MCF 10A (cell line): Measurements from ENCODE around the gene ACTMAP. TPM values are rescaled to one million over a fixed set of nuclear protein-coding genes. Genes with fewer than 3 reads are reported as not detected.

Experiments
- BruUV-seq: library from RNA; stranded (reverse); fragments of 400-500 nt; replicated peaks from 2 replicates; lab custom pipeline; 2021; lab: Mats Ljungman, UMichigan
- CTCF ChIA-PET: fragments of 300-600 bp; sonication (Branson Sonifier 250); formaldehyde crosslinking; extraction: SDS; loops from one replicate; lab custom pipeline; 2021; ENCODE audit warnings: antibody characterized with exemption, inconsistent platforms; lab: Yijun Ruan, JAX
- POLR2A ChIA-PET: fragments of 300-600, 350-650 bp; sonication (Branson Sonifier 250); formaldehyde crosslinking; extraction: SDS; loops from one replicate; lab custom pipeline; 2020; ENCODE audit warnings: antibody characterized with exemption, inconsistent platforms; lab: Yijun Ruan, JAX
- DNase-seq: peaks from one replicate; pipeline ENCODE4 v3.0.0-alpha.2; 2018; ENCODE audit not compliant: unreplicated experiment
- H3K27ac Mint-ChIP-seq: one replicate; pipeline ENCODE4 v1.8.0; 2022; ENCODE audit warnings: mild to moderate bottlenecking, low read depth, mixed read lengths; ENCODE audit not compliant: unreplicated experiment
- H3K27me3 Mint-ChIP-seq: one replicate; pipeline ENCODE4 v1.8.0; 2022; ENCODE audit warnings: mixed read lengths; ENCODE audit not compliant: insufficient read depth, unreplicated experiment
- H3K36me3 Mint-ChIP-seq: one replicate; pipeline ENCODE4 v1.8.0; 2022; ENCODE audit warnings: mild to moderate bottlenecking, moderate library complexity, mixed read lengths; ENCODE audit not compliant: insufficient read depth, unreplicated experiment
- H3K4me1 Mint-ChIP-seq: one replicate; pipeline ENCODE4 v1.8.0; 2022; ENCODE audit warnings: mixed read lengths; ENCODE audit not compliant: insufficient read depth, unreplicated experiment
- H3K4me3 Mint-ChIP-seq: one replicate; pipeline ENCODE4 v1.8.0; 2022; ENCODE audit warnings: mild to moderate bottlenecking, moderate library complexity, mixed read lengths; ENCODE audit not compliant: unreplicated experiment
- H3K9me3 Mint-ChIP-seq: one replicate; pipeline ENCODE4 v1.8.0; 2022; ENCODE audit warnings: mixed read lengths; ENCODE audit not compliant: unreplicated experiment
- intact Hi-C: fragments of 100-400 bp; cut with micrococcal nuclease; formaldehyde crosslinking; loops from 2 replicates; pipeline ENCODE4 v1.14.1; 2022
- total RNA-seq: library from RNA; stranded (reverse); gene quantifications from 2 replicates; pipeline ENCODE4 v1.2.3, GENCODE V29; 2022
- TF ChIP-seq, protein P1 (sequence below): fragments of 200-600 bp; IDR thresholded peaks from one replicate; pipeline ENCODE4 v1.8.0; 2022; ENCODE audit warnings: antibody characterized with exemption, mild to moderate bottlenecking; ENCODE audit not compliant: unreplicated experiment

ACTMAP gene
- total RNA-seq, 1 experiment from 2014 or later: 19.3 TPM

DNA sequence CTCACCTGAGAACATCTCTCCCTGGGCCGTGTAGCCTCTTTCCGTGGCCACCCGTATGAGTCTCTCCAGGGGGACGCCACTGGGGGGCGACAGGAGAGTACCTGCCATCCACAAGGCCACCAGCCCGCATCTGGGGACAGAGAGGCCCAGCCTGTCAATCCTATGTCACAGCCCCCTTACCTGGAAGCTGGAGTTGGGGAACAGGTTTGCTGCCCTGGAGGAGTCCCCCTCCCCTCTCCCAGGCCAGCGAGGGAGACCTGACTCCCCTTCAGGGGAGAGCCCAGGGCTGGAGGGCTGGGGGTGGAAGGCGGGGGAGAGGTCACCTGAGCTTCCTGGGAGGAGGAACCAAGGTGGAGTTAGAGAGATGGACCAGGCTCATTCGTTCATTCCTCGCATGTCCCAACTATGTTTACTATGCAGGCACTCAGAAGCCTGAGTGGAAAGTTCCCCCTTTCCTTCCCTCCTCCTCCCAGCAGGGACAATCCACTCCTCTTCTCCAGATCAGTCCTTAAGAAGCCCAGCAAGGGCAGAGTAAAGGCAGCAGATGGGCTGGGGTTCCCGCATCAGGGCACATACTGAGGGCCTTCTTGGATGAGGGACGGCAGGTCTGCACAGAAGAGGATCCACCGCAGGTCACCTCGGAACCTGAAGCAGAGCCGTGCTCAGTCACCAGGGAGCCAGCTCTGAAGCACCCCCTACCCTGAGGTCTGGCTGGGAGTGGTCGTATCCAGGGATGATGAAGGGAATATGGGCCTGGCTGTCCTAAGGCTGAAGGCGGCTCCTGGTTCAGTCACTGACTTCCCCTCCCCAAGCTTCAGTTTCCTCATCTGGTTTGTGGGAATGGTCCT lies 5.5 kb downstream of the ACTMAP start:
- peaks cover 13% of the 10 kb centered on the region for H3K4me1 Mint-ChIP-seq
- no peak overlapping the region for H3K27ac Mint-ChIP-seq
- TF ChIP-seq, protein P1, sequence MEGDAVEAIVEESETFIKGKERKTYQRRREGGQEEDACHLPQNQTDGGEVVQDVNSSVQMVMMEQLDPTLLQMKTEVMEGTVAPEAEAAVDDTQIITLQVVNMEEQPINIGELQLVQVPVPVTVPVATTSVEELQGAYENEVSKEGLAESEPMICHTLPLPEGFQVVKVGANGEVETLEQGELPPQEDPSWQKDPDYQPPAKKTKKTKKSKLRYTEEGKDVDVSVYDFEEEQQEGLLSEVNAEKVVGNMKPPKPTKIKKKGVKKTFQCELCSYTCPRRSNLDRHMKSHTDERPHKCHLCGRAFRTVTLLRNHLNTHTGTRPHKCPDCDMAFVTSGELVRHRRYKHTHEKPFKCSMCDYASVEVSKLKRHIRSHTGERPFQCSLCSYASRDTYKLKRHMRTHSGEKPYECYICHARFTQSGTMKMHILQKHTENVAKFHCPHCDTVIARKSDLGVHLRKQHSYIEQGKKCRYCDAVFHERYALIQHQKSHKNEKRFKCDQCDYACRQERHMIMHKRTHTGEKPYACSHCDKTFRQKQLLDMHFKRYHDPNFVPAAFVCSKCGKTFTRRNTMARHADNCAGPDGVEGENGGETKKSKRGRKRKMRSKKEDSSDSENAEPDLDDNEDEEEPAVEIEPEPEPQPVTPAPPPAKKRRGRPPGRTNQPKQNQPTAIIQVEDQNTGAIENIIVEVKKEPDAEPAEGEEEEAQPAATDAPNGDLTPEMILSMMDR: no peak
- ChIA-PET POLR2A (interaction anchor here (0.7 to 1.5 kb wide), 6 partner anchors 11 to 33 kb away, joined by 3 to 6 read pairs (median 3); partner anchors contain the start of genes COQ8B, ITPKC and RAB4B), CTCF (interaction anchor here (0.6 kb wide), 2 partner anchors 36 to 110 kb away, joined by 3 read pairs; no protein-coding TSS in a partner anchor)
- H3K4me3 Mint-ChIP-seq: no peak overlapping the region
- H3K36me3 Mint-ChIP-seq: peaks cover 27% of the 10 kb centered on the region
- DNase-seq: no peak
- no peaks in the 10 kb centered on the region for H3K27me3 Mint-ChIP-seq
- no TSS peak for BruUV-seq
- H3K9me3 Mint-ChIP-seq: no peaks in the 10 kb centered on the region
- intact Hi-C loops: no loop called here

- BruUV-seq: no TSS peak
- Mint-ChIP-seq H3K27ac (no peak overlapping the region), H3K27me3 (no peaks in the 10 kb centered on the region), H3K4me3 (no peak overlapping the region), H3K4me1 (peaks cover 8% of the 10 kb centered on the region), H3K36me3 (peaks cover 35% of the 10 kb centered on the region), H3K9me3 (no peaks in the 10 kb centered on the region)
- TF ChIP-seq, protein P1: no peak
- DNase-seq: no peak
- POLR2A ChIA-PET: interaction anchor here (1.0 to 1.5 kb wide), 4 partner anchors 18 to 34 kb away, joined by 3 to 6 read pairs (median 3); partner anchors contain the start of genes COQ8B, ITPKC and RAB4B
- intact Hi-C loops: no loop called here
- CTCF ChIA-PET: interaction anchor here (0.6 kb wide), 2 partner anchors 35 to 109 kb away, joined by 3 read pairs; no protein-coding TSS in a partner anchor
Observed at GRCh38 chr19:40743926-40744325, 6.4 kb downstream of the ACTMAP start.

GRCh38 chr19:40742886-40743285 lies 7.4 kb downstream of the ACTMAP start:
- TF ChIP-seq, protein P1: no peak
- Mint-ChIP-seq H3K27ac (no peak overlapping the region), H3K4me1 (no peaks in the 10 kb centered on the region), H3K9me3 (no peaks in the 10 kb centered on the region), H3K36me3 (peaks cover 45% of the 10 kb centered on the region), H3K4me3 (no peak overlapping the region), H3K27me3 (no peaks in the 10 kb centered on the region)
- CTCF ChIA-PET: interaction anchor here (0.6 to 0.9 kb wide), 3 partner anchors 80 to 108 kb away, joined by 3 to 4 read pairs (median 3); no protein-coding TSS in a partner anchor
- DNase-seq: no peak
- POLR2A ChIA-PET: interaction anchor here (0.6 to 3.7 kb wide), 10 partner anchors 7 to 1669 kb away, joined by 3 to 35 read pairs (median 3); partner anchors contain the start of genes ACTMAP, COQ8B, ITPKC and SNRPA
- BruUV-seq: no TSS peak
- intact Hi-C loops: no loop called here

DNA sequence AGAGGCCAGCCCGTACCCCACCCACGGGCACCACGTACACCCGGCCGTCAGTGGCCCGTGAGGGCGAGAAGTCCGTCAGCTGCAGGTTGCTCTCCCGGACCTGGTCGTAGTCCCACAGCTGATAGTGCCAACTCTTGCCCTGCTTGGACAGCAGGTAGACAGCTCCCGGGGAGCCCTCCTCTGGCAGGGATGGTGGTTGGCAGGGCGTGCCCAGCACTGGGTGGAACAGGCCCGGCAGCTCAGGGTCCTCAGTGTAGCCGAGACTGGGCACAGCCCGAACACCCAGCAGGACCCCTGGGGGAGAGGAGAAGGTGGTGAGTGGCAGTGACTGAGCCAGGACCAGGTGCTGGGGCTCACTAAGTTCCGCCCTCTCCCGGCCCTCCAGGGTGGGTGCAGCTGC lies 7.8 kb downstream of the ACTMAP start:
- DNase-seq: no peak
- CTCF ChIA-PET: interaction anchor here (0.6 to 0.9 kb wide), 4 partner anchors 79 to 1645 kb away, joined by 3 to 4 read pairs (median 3); no protein-coding TSS in a partner anchor
- peaks cover 49% of the 10 kb centered on the region for H3K36me3 Mint-ChIP-seq
- H3K4me3 Mint-ChIP-seq: no peak overlapping the region
- no peaks in the 10 kb centered on the region for H3K27me3 Mint-ChIP-seq
- POLR2A ChIA-PET: interaction anchor here (0.6 to 3.7 kb wide), 8 partner anchors 7 to 1669 kb away, joined by 3 to 35 read pairs (median 4); partner anchors contain the start of genes ACTMAP, COQ8B, ITPKC and SNRPA
- H3K27ac Mint-ChIP-seq: no peak overlapping the region
- no peaks in the 10 kb centered on the region for H3K4me1 Mint-ChIP-seq
- H3K9me3 Mint-ChIP-seq: no peaks in the 10 kb centered on the region
- TF ChIP-seq, protein P1: no peak
- BruUV-seq: no TSS peak
- intact Hi-C loops: no loop called here
